T-helper 1 cell treated with Interleukin-12 subunit alpha and Interleukin-12 subunit beta and Interleukin-4 antibody, amounts not matched to agents 30 ng/mL and 1 ng/mL, for 36 hours (primary cell): ENCODE measurements around the gene B9D2. TPM values are rescaled to one million over a fixed set of nuclear protein-coding genes. Genes with fewer than 3 reads are reported as not detected.
"Not testable (repeated sequence)": the region's sequence is repeated elsewhere in the genome, so short reads cannot be mapped to it uniquely, and the experiment has no call there.

Experiments used
- intact Hi-C: fragments of 100-400 bp; cut with micrococcal nuclease; formaldehyde crosslinking; loops from one replicate; pipeline ENCODE4 v1.15.1; 2024
- total RNA-seq: library from RNA; stranded (reverse); gene quantifications from 2 replicates; pipeline ENCODE4 v1.2.3, GENCODE V29; 2022

Gene B9D2
- total RNA-seq, 1 donor from 2014 or later: 11.1 TPM

DNA sequence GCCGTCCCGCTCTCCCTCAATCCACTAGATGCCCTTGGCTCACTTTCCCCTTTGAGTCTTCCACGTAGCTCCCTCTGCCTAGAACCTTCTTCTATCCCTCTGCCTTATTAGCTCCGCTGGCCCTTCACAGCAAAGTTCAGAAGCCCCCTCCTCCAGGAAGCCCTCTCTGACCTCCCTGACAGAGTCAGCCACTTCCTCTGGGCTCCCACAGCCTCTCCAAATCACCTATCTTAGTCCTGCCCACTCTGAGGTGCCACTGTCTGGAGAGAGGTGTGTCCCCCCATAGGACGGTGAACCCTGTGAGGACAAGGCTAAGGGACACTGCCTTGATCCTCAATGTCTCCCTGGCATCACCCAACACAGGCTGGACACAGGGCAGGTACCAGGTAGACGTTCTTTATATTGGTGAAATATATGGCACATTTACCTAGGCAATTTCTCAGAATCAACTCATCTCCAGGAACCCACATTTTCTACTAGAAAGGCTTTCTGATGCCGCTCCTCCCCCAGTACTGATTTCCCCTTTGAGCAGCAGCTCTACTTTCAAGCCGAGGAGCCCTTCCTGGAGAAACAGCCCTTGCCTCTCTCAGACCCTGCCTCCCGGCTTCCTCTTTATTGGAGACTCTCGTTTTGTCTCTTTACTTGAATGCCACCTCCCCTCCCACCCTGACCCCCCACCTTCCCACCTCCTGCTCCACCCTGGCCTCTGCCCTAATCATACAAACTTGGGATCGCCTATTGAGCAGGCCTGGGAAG is 6.8 kb downstream of the B9D2 start:
- intact Hi-C loops: loop anchor here (10.0 kb wide), 1 partner anchor 518 kb away; the partner anchor contains the start of gene CD79A

- intact Hi-C loops: loop anchor here (2.0 to 10.0 kb wide), 2 partner anchors 241 to 519 kb away; partner anchors contain the start of gene CD79A
Observed at GRCh38 chr19:41355802-41356201, 8.1 kb downstream of the B9D2 start.

- intact Hi-C loops: loop anchor here (2.0 to 10.0 kb wide), 2 partner anchors 242 to 520 kb away; partner anchors contain the start of gene CD79A
Observed at GRCh38 chr19:41355035-41355434, 8.9 kb downstream of the B9D2 start.

GRCh38 chr19:41354343-41354953 is 9.5 kb downstream of the B9D2 start:
- intact Hi-C loops: loop anchor here (1.0 to 10.0 kb wide), 9 partner anchors 9 to 912 kb away; partner anchors contain the start of genes ACTMAP, CD79A, DMAC2 and EGLN2

DNA sequence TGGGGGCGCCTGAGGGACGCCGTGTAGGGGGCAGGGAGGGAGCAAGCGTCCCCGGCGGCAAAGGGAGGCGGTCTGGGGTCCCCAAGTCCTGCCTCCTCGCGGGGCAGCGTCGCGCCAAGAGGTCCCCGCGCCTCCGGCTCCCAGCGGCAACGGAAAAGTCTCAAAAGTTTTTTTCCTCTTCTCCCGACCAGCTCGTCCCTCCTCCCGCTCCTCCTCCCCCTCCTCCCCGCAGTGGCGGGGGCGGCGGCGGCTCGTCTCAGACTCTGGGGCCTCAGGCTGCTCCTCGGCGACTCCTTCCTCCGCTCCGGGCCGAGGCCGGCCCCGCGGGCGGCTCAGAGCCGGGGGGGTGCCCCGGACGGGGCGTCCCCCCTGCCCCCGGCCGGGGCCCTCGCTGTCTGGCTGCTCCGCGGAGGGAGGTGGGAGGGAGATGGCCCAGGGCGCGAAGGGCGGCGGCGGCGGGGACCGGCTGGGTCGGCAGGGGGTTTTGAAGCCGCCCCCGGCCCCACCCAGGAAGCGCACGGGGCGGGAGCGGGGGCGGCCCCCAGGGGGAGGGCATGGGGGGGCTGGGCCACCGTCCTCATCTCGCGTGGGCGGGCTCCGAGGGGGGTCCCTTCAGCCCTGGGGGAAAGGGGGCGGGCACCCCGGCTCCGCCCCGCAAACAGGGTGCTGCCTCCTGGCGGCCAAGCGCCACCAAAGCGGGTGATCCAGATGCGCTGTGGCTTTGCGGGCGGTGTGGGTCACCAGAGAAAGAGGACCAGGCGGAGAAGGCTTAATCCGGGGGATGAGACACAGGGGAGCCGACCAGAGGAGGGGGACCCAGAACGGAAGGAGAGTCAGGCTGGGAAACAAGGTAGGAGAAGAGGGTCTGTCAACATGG is 10.2 kb downstream of the B9D2 start, which contains the start of gene TGFB1:
Gene TGFB1, minus strand, starts transcription at position 457 of the 877 bp plus-strand sequence. CDS start 878 bp downstream, outside the sequence.
- intact Hi-C loops: loop anchor here (1.0 to 10.0 kb wide), 9 partner anchors 10 to 911 kb away; partner anchors contain the start of genes ACTMAP, CD79A, DMAC2 and EGLN2

DNA sequence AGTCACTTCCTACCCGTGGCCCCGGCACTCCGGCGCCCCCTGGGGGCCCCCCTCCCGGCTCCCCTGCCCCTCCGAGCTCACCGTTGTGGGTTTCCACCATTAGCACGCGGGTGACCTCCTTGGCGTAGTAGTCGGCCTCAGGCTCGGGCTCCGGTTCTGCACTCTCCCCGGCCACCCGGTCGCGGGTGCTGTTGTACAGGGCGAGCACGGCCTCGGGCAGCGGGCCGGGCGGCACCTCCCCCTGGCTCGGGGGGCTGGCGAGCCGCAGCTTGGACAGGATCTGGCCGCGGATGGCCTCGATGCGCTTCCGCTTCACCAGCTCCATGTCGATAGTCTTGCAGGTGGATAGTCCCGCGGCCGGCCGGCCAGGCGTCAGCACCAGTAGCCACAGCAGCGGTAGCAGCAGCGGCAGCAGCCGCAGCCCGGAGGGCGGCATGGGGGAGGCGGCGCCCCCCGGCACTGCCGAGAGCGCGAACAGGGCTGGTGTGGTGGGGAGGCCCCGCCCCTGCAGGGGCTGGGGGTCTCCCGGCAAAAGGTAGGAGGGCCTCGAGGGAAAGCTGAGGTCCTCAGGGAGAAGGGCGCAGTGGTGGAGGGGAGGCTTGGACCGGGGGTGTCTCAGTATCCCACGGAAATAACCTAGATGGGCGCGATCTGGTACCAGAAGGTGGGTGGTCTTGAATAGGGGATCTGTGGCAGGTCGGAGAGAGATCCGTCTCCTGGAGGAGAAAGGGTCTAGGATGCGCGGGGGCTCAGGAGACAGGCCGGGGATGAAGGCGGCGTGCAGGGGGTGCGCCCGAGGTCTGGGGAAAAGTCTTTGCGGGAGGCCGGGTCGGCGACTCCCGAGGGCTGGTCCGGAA is 11.1 kb downstream of the B9D2 start:
- intact Hi-C loops: loop anchor here (5.0 to 10.0 kb wide), 5 partner anchors 179 to 911 kb away; partner anchors contain the start of genes CD79A, EGLN2 and SERTAD3

DNA sequence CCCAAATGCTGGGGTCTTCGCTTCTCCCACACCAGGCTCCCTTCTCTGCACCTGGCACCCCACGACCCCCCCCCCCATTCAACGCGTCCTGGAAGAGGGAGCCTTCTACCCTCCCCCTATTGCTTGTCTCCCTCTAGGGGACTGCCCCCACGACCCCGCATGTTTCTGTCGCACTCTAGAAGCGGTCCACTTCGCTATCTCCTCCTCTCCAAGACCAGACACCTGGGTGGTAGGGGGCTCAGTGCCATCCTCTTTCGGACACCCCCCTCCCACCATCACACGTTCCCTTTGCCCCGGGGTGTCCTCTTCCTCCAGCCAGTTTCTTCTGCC is 11.7 kb downstream of the B9D2 start:
- intact Hi-C loops: loop anchor here (5.0 to 10.0 kb wide), 5 partner anchors 180 to 910 kb away; partner anchors contain the start of genes CD79A, EGLN2 and SERTAD3

DNA sequence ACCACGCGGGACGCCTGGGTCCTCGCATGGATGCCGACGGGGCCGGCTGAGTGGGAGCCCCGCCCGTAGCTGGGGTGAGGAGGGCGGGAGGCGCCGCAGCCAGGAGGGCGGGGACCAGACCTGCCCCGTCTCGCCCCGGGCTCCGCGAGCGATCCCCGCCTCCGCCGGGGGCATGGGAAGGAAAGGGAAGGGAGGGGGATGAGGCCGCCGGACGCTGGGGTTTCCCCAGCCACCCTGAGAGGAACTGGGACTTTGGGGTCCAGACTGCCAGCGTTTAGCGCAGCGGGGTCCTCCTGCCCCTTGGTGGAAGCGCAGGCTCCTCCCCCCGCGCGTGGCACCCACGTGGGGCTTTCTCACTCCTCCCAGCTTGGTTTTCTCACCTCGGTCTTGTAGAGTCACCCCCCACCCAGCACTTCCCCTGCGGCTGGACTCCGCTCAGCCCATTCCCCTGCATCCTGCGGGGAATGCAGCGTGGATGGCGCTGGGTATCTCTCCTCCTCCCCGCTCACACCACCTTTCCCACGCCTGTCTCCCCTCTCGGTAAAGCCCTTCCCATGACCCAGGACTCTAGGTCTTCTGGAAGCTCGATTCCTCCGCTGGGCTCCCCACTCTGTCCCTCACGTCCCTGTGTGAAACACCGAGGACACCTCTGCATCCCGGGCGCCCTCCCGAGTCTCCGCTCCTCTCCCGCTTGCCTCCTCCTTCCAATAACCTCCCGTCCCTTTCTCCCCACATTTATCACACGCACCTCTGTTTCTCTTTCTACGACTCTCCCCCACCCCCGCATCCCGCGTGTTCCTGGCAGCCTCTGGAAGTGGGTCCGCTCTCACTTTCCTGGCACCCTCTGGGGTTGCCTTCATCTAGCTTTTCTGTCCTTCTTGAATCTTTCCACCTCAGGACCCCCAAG is 12.4 kb downstream of the B9D2 start:
- intact Hi-C loops: loop anchor here (1.0 to 10.0 kb wide), 13 partner anchors 13 to 909 kb away; partner anchors contain the start of genes B9D2, BCKDHA, CCDC97 and CD79A

DNA sequence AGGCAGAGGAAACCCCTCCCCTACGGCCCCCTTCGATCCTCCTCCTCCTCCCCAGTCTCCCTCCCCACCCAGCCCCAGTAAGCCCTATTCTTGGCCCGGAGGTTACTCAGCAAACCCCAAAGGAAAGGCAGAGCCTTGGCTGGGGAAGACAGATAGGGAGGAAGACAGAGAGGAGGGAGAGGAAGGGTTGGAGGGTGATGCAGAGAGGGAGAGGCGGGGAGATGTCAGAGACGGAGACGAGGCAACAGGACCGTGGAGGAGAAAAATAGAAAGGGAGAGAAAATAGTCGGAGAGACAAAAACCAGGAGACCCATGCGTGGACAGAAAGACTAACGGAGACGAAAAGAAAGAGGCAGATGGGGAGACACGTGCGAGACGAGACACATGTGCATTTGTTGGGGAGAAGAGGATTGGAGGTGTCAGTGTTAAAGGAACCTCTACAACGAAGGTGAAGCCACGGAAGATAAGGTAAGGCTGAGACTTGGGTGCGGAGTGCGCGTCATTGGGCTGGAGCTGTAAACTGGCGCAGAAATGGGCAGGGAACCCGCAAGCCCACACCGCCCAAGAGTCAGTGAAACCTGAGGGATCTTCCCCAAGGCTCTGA is 13.1 kb downstream of the B9D2 start:
- intact Hi-C loops: loop anchor here (1.0 to 10.0 kb wide), 13 partner anchors 14 to 909 kb away; partner anchors contain the start of genes B9D2, BCKDHA, CCDC97 and CD79A

DNA sequence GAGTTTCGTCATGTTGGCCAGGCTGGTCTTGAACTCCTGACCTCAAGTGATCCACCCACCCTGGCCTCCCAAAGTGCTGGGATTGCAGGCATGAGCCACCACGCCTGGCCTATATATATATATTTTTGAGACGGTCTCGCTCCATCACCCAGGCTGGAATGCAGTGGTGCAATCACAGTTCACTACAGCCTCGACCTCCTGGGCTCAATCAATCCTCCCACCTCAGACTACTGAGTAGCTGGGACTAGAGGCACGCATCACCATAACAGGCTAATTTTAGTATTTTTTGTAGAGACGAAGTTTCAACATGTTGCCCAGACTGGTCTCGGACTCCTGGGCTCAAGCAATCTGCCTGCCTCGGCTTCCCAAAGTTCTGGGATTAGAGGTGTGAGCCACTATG is 17.0 kb downstream of the B9D2 start:
- intact Hi-C loops: not testable (repeated sequence)

GRCh38 chr19:41344162-41344561 is 19.8 kb downstream of the B9D2 start:
- intact Hi-C loops: no loop called here

DNA sequence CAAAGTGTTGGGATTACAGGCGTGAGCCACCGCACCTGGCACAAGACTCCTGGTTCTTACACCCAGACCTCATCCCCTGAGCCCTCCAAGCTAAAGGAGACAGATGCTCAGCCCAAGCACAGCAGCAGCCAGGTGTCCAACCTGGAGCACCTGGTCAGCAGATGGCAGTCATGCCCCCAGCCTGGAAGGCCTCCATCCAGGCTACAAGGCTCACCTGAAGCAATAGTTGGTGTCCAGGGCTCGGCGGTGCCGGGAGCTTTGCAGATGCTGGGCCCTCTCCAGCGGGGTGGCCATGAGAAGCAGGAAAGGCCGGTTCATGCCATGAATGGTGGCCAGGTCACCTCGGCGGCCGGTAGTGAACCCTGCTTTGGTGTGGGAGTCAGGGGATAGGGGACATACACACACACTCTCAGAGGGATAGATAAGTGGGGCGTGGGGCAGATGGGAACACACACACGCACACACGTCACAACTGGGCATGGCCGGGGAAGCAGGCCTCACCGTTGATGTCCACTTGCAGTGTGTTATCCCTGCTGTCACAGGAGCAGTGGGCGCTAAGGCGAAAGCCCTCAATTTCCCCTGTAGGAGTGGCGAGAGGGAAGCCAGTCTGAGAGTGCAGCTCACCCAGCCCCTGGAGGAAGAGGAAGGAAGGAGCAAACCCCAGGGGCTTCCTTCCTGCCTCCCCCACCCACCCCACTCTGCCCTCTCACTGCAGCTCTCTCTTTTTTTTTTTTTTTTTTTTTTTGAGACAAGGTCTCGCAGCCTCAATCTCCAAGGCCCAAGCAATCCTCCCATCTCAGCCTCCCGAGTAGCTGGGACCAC is 22.1 kb downstream of the B9D2 start:
- intact Hi-C loops: no loop called here

GRCh38 chr19:41339936-41340335 is 24.0 kb downstream of the B9D2 start:
- intact Hi-C loops: no loop called here

- intact Hi-C loops: no loop called here
Observed at GRCh38 chr19:41335467-41335866, 28.5 kb downstream of the B9D2 start.

DNA sequence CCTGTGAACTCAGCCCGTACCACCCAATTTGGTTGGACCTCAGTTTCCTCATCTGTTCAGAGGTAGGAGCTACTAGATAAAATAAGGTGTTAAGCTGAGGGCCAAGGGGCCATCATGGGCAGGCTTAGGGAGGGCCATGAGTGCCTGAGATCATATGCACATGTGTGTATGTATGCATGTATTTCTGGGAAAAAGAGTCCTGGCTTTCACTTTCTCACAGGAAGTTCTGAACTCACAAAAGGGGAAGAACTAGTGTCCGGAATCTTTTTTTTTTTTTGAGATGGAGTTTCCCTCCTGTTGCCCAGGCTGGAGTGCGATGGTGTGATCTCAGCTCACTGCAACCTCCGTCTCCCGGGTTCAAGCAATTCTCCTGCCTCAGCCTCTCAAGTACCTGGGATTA is 29.2 kb downstream of the B9D2 start:
- intact Hi-C loops: no loop called here

DNA sequence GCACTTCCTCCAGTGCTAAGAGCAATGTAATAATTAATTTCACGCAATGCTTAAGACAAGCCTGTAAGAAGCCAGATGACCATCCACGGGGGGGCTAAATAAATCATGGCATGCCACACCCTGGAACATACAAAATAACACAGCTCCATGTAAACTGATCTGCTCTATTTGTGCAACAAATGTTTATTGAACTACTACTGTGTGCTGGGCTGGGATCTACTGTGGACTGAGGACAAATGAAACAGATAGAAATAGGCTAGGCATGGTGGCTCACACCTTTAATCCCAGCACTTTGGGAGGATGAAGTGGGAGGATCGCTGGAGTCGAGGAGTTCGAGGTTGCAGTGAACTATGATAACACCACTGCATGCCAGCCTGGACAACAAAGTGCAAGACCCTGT is 31.5 kb downstream of the B9D2 start:
- intact Hi-C loops: no loop called here

GRCh38 chr19:41332000-41332399 is 31.9 kb downstream of the B9D2 start:
- intact Hi-C loops: no loop called here
